Suprapubic skin (tissue), 4 donors: ENCODE data around the gene SLC22A25. TPM values are rescaled to one million over a fixed set of nuclear protein-coding genes. Genes with fewer than 3 reads are reported as not detected.
"Not testable (repeated sequence)": the region's sequence is repeated elsewhere in the genome, so short reads cannot be mapped to it uniquely, and the experiment has no call there.

Experiments used
- DNase-seq, 2 donors: peaks; one replicate each; pipeline ENCODE4 v3.0.0-alpha.2; 2019; ENCODE audit warnings: low spot score in 2 of 2
- H3K27ac ChIP-seq: fragments of 200-600 bp; sonication (generic); one replicate; pipeline ENCODE4 v1.5.1; 2019
- H3K27me3 ChIP-seq: fragments of 200-600 bp; sonication (generic); one replicate; pipeline ENCODE4 v1.5.1; 2019
- H3K36me3 ChIP-seq: fragments of 200-600 bp; sonication (generic); one replicate; pipeline ENCODE4 v1.5.1; 2019
- H3K4me1 ChIP-seq: fragments of 200-600 bp; sonication (generic); one replicate; pipeline ENCODE4 v1.5.1; 2019
- H3K4me3 ChIP-seq: fragments of 200-600 bp; sonication (generic); one replicate; pipeline ENCODE4 v1.5.1; 2019; ENCODE audit warnings: mild to moderate bottlenecking
- H3K9me3 ChIP-seq: fragments of 200-600 bp; sonication (generic); one replicate; pipeline ENCODE4 v1.5.1; 2019
- EP300 ChIP-seq: sonication (generic); formaldehyde crosslinking; IDR thresholded peaks from one replicate; pipeline ENCODE4 v1.6.1; 2017; ENCODE audit warnings: antibody characterized with exemption
- POLR2A ChIP-seq, 2 donors: fragments of 450-650 bp; IDR thresholded peaks; one replicate each; pipeline ENCODE4 v1.6.1; 2017; ENCODE audit warnings: antibody characterized with exemption in 2 of 2, mild to moderate bottlenecking in 2 of 2, moderate library complexity in 2 of 2
- POLR2AphosphoS5 ChIP-seq, 3 donors: sonication (generic); formaldehyde crosslinking; IDR thresholded peaks; one replicate each; pipeline ENCODE4 v1.6.1; 2017; ENCODE audit warnings: antibody characterized with exemption in 3 of 3
- WGBS: methylation state at CpG from one replicate; pipeline ENCODE4 v1.1.5; 2018; 5-methylcytosine and 5-hydroxymethylcytosine counted together
- total RNA-seq, 4 donors: library from RNA; depleted of rRNA; stranded (reverse); fragments of >200 nt; gene quantifications; one replicate each; pipeline ENCODE4 v1.1.0, GENCODE V29; 2016
- TF ChIP-seq, protein P1 (sequence below), 2 donors: fragments of 200-600 bp in 1 of 2; fragments of 450-650 bp in 1 of 2; sonication (generic) in 1 of 2; IDR thresholded peaks; one replicate each; pipeline ENCODE4 v1.5.1; 2016 to 2019; ENCODE audit warnings: antibody characterized with exemption in 2 of 2, mild to moderate bottlenecking in 1 of 2, moderate library complexity in 1 of 2

Gene SLC22A25
- total RNA-seq, 4 donors from 2014 or later: not detected

DNA sequence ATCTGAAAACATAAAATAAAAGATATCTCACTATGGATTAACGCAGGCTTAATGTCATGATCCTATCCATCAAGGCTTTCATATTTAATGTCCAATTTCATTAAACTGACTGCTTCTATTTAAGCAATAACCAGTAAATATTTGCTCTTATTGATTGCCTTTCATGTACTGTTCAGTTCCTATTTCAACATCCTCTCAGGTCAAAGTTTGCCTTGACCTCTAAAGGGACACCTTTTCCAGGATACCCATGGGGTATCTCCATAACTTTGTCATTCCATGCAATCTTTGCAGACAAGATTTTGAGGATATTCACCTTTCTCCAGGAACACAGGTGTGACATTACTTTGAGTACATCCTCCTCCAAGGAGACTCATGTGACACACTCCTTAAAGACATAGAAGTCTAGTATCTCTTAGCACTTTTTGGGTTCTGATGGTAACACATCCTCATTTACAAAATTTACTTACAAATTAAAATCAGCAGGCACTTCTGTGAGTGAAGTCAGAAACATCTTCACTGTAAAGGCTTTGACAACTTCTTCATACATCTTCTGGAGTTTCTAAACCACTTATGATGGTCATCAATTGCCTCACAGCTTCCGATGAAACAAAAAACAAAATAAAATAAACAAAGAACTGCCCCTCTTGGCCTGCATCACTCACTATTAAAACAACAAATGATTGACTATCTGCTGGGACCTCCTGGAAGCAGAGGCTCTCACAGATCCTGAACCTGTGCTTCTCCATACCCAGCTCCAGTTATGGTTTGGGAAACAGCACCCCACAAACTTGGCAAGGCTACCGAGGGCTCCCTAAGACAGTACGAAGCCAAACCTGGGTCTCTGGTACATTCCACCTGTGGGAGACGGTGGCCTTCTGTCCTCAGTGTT is 7.0 kb upstream of the SLC22A25 start:
- H3K9me3 ChIP-seq: no peaks in the 10 kb centered on the region
- no peaks in the 10 kb centered on the region for H3K4me1 ChIP-seq
- no peak for TF ChIP-seq POLR2A (IDR thresholded peaks at IDR 0.05)
- TF ChIP-seq, protein P1, sequence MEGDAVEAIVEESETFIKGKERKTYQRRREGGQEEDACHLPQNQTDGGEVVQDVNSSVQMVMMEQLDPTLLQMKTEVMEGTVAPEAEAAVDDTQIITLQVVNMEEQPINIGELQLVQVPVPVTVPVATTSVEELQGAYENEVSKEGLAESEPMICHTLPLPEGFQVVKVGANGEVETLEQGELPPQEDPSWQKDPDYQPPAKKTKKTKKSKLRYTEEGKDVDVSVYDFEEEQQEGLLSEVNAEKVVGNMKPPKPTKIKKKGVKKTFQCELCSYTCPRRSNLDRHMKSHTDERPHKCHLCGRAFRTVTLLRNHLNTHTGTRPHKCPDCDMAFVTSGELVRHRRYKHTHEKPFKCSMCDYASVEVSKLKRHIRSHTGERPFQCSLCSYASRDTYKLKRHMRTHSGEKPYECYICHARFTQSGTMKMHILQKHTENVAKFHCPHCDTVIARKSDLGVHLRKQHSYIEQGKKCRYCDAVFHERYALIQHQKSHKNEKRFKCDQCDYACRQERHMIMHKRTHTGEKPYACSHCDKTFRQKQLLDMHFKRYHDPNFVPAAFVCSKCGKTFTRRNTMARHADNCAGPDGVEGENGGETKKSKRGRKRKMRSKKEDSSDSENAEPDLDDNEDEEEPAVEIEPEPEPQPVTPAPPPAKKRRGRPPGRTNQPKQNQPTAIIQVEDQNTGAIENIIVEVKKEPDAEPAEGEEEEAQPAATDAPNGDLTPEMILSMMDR (IDR thresholded peaks at IDR 0.05): no peak
- no peak for TF ChIP-seq EP300
- no peak for TF ChIP-seq POLR2AphosphoS5 (IDR thresholded peaks at IDR 0.05)
- DNase-seq: no peak
- 89% methylated on average over 5 of the region's 5 CpGs for WGBS
- H3K27ac ChIP-seq: no peak overlapping the region
- H3K27me3 ChIP-seq: no peaks in the 10 kb centered on the region
- H3K4me3 ChIP-seq: no peak overlapping the region
- no peaks in the 10 kb centered on the region for H3K36me3 ChIP-seq

GRCh38 chr11:63248966-63249365 is 5.6 kb upstream of the SLC22A25 start:
- DNase-seq: no peak
- H3K27ac ChIP-seq: no peak overlapping the region
- no peaks in the 10 kb centered on the region for H3K4me1 ChIP-seq
- no peaks in the 10 kb centered on the region for H3K36me3 ChIP-seq
- TF ChIP-seq, protein P1 (IDR thresholded peaks at IDR 0.05): no peak
- no peak for TF ChIP-seq EP300
- no peaks in the 10 kb centered on the region for H3K9me3 ChIP-seq
- WGBS: 60% methylated on average over 3 of the region's 3 CpGs
- no peak overlapping the region for H3K4me3 ChIP-seq
- H3K27me3 ChIP-seq: no peaks in the 10 kb centered on the region

DNA sequence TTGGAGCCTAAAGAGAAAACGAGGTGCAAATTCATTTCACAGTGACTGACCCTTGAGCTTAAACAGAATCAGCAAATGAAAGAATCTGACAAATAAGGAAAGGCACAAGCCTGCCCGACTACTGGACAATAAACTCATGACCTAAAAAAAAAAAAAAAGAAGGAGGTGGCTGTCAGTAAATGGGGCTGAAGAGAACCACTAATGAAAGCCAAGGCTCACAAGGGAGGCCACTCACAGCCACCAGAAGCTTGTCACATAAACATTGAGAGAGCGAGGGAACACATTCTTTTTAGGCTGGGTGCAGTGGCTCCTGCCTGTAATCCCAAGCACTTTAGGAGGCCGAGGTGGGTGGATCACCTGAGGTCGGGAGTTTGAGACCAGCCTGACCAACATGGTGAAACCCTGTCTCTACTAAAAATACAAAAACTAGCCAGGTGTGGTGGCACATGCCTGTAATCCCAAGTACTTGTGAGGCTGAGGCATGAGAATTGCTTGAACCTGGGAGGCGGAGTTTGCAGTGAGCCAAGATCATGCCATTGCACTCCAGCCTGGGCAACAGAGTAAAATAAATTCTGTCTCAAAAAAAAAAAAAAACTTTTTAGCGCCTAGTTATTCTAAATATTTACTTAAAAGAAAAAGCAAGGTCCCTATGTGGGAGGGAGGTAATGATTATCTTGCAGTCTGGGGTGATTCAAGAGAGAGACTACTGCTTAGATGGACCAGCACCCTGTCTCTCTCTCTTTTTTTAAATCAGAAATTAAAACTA is 4.0 kb upstream of the SLC22A25 start:
- not testable (repeated sequence) for H3K4me3 ChIP-seq, H3K4me1 ChIP-seq, DNase-seq, H3K36me3 ChIP-seq, H3K9me3 ChIP-seq, H3K27ac ChIP-seq, H3K27me3 ChIP-seq
- 82% methylated on average over 7 of the region's 7 CpGs for WGBS

DNA sequence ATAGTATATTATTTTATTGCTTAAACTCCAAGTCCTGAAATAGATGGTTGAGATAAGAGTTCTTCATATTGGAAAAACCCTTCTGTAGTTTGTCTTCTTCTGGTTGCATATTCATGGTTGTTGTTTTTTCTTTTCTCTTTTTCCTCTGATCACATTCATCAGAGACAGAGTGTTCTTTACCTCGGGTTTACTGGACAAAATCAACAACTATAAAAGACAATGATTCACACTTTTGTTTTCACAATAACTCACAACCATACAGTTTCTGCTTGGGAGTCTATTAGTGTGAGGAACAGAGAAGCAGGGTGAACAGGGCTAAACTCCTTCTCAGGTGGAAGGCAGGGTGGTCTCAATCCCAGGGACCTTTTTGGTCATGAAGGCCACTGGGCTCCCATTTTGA is 2.6 kb upstream of the SLC22A25 start:
- Histone ChIP-seq H3K27me3 (peaks cover 6% of the 10 kb centered on the region), H3K4me3 (no peak overlapping the region), H3K4me1 (no peaks in the 10 kb centered on the region), H3K9me3 (no peaks in the 10 kb centered on the region), H3K36me3 (no peaks in the 10 kb centered on the region), H3K27ac (no peak overlapping the region)
- WGBS: 65% methylated on average over 1 of the region's 1 CpG
- no peak for TF ChIP-seq POLR2AphosphoS5 (IDR thresholded peaks at IDR 0.05)
- no peak for TF ChIP-seq EP300
- TF ChIP-seq POLR2A (IDR thresholded peaks at IDR 0.05): no peak
- TF ChIP-seq, protein P1 (IDR thresholded peaks at IDR 0.05): no peak
- DNase-seq: no peak

- WGBS: 69% methylated on average over 2 of the region's 2 CpGs
- Histone ChIP-seq H3K4me1 (no peaks in the 10 kb centered on the region), H3K4me3 (no peak overlapping the region), H3K27me3 (peaks cover 6% of the 10 kb centered on the region), H3K27ac (no peak overlapping the region), H3K9me3 (no peaks in the 10 kb centered on the region), H3K36me3 (no peaks in the 10 kb centered on the region)
- TF ChIP-seq EP300 (no peak), POLR2A (IDR thresholded peaks at IDR 0.05) (no peak), POLR2AphosphoS5 (IDR thresholded peaks at IDR 0.05) (no peak)
- TF ChIP-seq, protein P1 (IDR thresholded peaks at IDR 0.05): no peak
- DNase-seq: no peak
Measured at GRCh38 chr11:63244862-63245261, 1.5 kb upstream of the SLC22A25 start.
